HepG2 (cell line): Measurements from ENCODE around the gene LSM5. TPM values are rescaled to one million over a fixed set of nuclear protein-coding genes. Genes with fewer than 3 reads are reported as not detected.
A peak's percentile ranks its signal among the peaks of the same experiment; 100 is the strongest.

Experiments used
- CREM ChIP-seq, 2 experiments: sonication (generic) in 1 of 2; formaldehyde crosslinking in 1 of 2; IDR thresholded peaks; 2 replicates each; pipeline versions ENCODE4 v1.4.0 to v1.6.1; 2016 to 2020; ENCODE audit warnings: antibody characterized with exemption in 1 of 2, mild to moderate bottlenecking in 1 of 2, missing genetic modification reagents in 1 of 2
- FOXO1 ChIP-seq: sonication (generic); formaldehyde crosslinking; IDR thresholded peaks from 2 replicates; pipeline ENCODE4 v1.4.0; 2020; ENCODE audit warnings: missing genetic modification reagents
- GATA4 ChIP-seq: sonication (generic); IDR thresholded peaks from 2 replicates; pipeline ENCODE4 v1.6.1; 2016; ENCODE audit warnings: antibody characterized with exemption, low read depth, borderline replicate concordance
- HMG20B ChIP-seq: conservative IDR thresholded peaks from 2 replicates; pipeline ENCODE4 v1.6.1; 2016; ENCODE audit warnings: missing genetic modification reagents, missing compliant biosample characterization
- HNF4G ChIP-seq, 2 experiments: sonication (generic) in 1 of 2; formaldehyde crosslinking in 1 of 2; IDR thresholded peaks; 2 replicates each; pipeline versions ENCODE4 v1.4.0 to v1.6.1; 2011 to 2020; ENCODE audit warnings: borderline replicate concordance in 2 of 2, low read depth in 2 of 2, mild to moderate bottlenecking in 2 of 2, low read length in 1 of 2, missing genetic modification reagents in 1 of 2, moderate library complexity in 1 of 2
- HNRNPL ChIP-seq: fragments of 200-400 bp; formaldehyde crosslinking; IDR thresholded peaks from 2 replicates; pipeline ENCODE4 v1.6.1; 2017; ENCODE audit warnings: mild to moderate bottlenecking, low read depth, low read length
- MED1 ChIP-seq: sonication (generic); formaldehyde crosslinking; IDR thresholded peaks from 2 replicates; pipeline ENCODE4 v1.4.0; 2020; ENCODE audit warnings: missing genetic modification reagents
- NFRKB ChIP-seq: fragments of 450-650 bp; IDR thresholded peaks from 2 replicates; pipeline ENCODE4 v1.6.1; 2017
- STAG1 ChIP-seq: sonication (generic); formaldehyde crosslinking; IDR thresholded peaks from 2 replicates; pipeline ENCODE4 v1.4.0; 2020; ENCODE audit warnings: missing genetic modification reagents
- ZNF660 ChIP-seq: sonication (generic); formaldehyde crosslinking; IDR thresholded peaks from 2 replicates; pipeline ENCODE4 v1.5.1; 2020; ENCODE audit warnings: mild to moderate bottlenecking, low read depth, missing genetic modification reagents, borderline replicate concordance
- polyA plus RNA-seq, 8 experiments: library from polyadenylated mRNA; depleted of rRNA in 3 of 8; stranded (reverse) in 7 of 8; unstranded in 1 of 8; fragments of >200 nt; fragmentation: Illumina TruSeq in 4 of 8; extraction: Trizol in 4 of 8; gene quantifications; 2 replicates each; pipeline versions ENCODE4 v1.2.1 to v1.2.3, GENCODE V29; 2011 to 2016; ENCODE audit warnings: low read depth in 4 of 8, missing spikeins in 1 of 8, mixed read lengths in 1 of 8; ENCODE audit not compliant: insufficient read depth in 1 of 8
- total RNA-seq, 5 experiments: library from RNA; depleted of rRNA; stranded (reverse); fragments of >200 nt; fragmentation: Illumina TruSeq; extraction: Trizol; gene quantifications; 2 replicates each; pipeline ENCODE4 v1.2.3, GENCODE V29; 2016; ENCODE audit warnings: low read depth in 1 of 5
- TF ChIP-seq, protein P1 (sequence below): sonication (generic); formaldehyde crosslinking; IDR thresholded peaks from 2 replicates; pipeline ENCODE4 v1.5.0; 2020; ENCODE audit warnings: mild to moderate bottlenecking, missing genetic modification reagents
- TF ChIP-seq, protein P2 (sequence below): sonication (generic); formaldehyde crosslinking; IDR thresholded peaks from 2 replicates; pipeline ENCODE4 v1.4.0; 2020; ENCODE audit warnings: missing genetic modification reagents, borderline replicate concordance
- TF ChIP-seq, protein P3 (sequence below): sonication (generic); formaldehyde crosslinking; IDR thresholded peaks from 2 replicates; pipeline ENCODE4 v1.9.0; 2022; ENCODE audit warnings: low read depth, missing genetic modification reagents
- TF ChIP-seq, protein P4 (sequence below): sonication (generic); formaldehyde crosslinking; IDR thresholded peaks from 2 replicates; pipeline ENCODE4 v1.8.0; 2022; ENCODE audit warnings: mild to moderate bottlenecking, missing genetic modification reagents, moderate library complexity
- TF ChIP-seq, protein P5 (sequence below): sonication (generic); formaldehyde crosslinking; conservative IDR thresholded peaks from 2 replicates; pipeline ENCODE4 v1.8.0; 2022; ENCODE audit warnings: mild to moderate bottlenecking, moderate library complexity, missing genetic modification reagents
- TF ChIP-seq, protein P6 (sequence below): sonication (generic); formaldehyde crosslinking; conservative IDR thresholded peaks from 2 replicates; pipeline ENCODE4 v1.8.0; 2022; ENCODE audit warnings: missing genetic modification reagents

Gene LSM5
- total and polyA plus RNA-seq, 2 of the 13 experiments (the other 11 are each of a cell fraction or from before 2014, with no cell fraction given) = 30.3 to 183 TPM

DNA sequence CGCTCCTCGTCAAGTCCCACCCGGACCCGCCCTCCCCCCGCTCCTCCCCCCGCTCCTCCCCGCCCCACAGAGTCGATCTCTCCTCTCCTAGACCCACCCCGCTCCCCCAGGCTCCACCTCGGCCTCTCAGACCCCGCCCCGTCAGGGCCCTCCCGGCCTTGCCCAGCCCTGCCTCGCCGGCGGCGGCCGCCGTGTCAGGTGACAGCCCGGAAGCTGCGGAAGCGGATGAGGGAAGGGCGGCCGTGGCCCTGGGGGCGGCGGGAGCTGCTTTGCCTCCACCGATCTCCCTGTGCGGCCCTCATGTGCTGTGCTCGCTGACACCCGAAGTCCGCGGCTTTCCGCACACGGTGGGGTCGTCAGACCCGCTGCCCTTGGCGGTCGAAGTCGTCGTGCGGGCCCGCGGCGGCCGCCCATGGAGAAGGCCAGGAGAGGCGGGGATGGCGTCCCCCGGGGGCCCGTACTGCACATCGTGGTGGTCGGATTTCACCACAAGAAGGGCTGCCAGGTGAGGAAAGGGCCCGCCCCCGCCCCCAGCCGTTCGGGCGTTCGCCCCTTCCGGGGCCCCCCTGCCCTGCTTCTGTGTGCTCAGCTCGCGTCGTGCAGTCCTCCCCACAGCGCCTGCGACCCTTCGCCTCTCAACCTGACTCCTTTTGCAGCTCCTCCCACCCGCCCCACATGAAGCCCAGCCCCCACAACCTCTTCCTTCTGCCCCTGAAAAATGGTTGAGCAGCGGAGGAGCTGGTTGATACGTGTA lies 5.3 kb upstream of the LSM5 start, which contains the start of gene AVL9 (continued):
- TF ChIP-seq HMG20B (CRISPR knock-in tag) (no peak), ZNF660 (CRISPR knock-in tag) (no peak), NFRKB (no peak), HNF4G (IDR thresholded peaks at IDR 0.05; ENCODE audit: borderline replicate concordance, low read depth, low read length) (no peak), HNF4G (CRISPR knock-in tag; IDR thresholded peaks at IDR 0.05; ENCODE audit: borderline replicate concordance, low read depth) (peak; percentile 55), FOXO1 (peak; percentile 50), HNRNPL (no peak), STAG1 (no peak), CREM (IDR thresholded peaks at IDR 0.05) (no peak; the same call in 1 of the 2 replicates), CREM (CRISPR knock-in tag; IDR thresholded peaks at IDR 0.05) (no peak), GATA4 (no peak), MED1 (CRISPR knock-in tag) (peak; percentile 74; the same call in 1 of the 2 replicates)
- TF ChIP-seq, protein P1, sequence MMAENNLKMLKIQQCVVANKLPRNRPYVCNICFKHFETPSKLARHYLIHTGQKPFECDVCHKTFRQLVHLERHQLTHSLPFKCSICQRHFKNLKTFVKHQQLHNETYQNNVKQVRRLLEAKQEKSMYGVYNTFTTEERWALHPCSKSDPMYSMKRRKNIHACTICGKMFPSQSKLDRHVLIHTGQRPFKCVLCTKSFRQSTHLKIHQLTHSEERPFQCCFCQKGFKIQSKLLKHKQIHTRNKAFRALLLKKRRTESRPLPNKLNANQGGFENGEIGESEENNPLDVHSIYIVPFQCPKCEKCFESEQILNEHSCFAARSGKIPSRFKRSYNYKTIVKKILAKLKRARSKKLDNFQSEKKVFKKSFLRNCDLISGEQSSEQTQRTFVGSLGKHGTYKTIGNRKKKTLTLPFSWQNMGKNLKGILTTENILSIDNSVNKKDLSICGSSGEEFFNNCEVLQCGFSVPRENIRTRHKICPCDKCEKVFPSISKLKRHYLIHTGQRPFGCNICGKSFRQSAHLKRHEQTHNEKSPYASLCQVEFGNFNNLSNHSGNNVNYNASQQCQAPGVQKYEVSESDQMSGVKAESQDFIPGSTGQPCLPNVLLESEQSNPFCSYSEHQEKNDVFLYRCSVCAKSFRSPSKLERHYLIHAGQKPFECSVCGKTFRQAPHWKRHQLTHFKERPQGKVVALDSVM (CRISPR knock-in tag) = 0 out of 2 replicates have a peak, but pooled peaks have one; percentile 29
- TF ChIP-seq, protein P2, sequence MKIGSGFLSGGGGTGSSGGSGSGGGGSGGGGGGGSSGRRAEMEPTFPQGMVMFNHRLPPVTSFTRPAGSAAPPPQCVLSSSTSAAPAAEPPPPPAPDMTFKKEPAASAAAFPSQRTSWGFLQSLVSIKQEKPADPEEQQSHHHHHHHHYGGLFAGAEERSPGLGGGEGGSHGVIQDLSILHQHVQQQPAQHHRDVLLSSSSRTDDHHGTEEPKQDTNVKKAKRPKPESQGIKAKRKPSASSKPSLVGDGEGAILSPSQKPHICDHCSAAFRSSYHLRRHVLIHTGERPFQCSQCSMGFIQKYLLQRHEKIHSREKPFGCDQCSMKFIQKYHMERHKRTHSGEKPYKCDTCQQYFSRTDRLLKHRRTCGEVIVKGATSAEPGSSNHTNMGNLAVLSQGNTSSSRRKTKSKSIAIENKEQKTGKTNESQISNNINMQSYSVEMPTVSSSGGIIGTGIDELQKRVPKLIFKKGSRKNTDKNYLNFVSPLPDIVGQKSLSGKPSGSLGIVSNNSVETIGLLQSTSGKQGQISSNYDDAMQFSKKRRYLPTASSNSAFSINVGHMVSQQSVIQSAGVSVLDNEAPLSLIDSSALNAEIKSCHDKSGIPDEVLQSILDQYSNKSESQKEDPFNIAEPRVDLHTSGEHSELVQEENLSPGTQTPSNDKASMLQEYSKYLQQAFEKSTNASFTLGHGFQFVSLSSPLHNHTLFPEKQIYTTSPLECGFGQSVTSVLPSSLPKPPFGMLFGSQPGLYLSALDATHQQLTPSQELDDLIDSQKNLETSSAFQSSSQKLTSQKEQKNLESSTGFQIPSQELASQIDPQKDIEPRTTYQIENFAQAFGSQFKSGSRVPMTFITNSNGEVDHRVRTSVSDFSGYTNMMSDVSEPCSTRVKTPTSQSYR = peak; percentile 25; the same call in 1 of the 2 replicates
- TF ChIP-seq, protein P3, sequence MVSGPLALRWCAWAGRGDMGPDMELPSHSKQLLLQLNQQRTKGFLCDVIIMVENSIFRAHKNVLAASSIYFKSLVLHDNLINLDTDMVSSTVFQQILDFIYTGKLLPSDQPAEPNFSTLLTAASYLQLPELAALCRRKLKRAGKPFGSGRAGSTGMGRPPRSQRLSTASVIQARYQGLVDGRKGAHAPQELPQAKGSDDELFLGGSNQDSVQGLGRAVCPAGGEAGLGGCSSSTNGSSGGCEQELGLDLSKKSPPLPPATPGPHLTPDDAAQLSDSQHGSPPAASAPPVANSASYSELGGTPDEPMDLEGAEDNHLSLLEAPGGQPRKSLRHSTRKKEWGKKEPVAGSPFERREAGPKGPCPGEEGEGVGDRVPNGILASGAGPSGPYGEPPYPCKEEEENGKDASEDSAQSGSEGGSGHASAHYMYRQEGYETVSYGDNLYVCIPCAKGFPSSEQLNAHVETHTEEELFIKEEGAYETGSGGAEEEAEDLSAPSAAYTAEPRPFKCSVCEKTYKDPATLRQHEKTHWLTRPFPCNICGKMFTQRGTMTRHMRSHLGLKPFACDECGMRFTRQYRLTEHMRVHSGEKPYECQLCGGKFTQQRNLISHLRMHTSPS (CRISPR knock-in tag) = no peak
- TF ChIP-seq, protein P4, sequence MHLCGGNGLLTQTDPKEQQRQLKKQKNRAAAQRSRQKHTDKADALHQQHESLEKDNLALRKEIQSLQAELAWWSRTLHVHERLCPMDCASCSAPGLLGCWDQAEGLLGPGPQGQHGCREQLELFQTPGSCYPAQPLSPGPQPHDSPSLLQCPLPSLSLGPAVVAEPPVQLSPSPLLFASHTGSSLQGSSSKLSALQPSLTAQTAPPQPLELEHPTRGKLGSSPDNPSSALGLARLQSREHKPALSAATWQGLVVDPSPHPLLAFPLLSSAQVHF (CRISPR knock-in tag) = no peak
- TF ChIP-seq, protein P5, sequence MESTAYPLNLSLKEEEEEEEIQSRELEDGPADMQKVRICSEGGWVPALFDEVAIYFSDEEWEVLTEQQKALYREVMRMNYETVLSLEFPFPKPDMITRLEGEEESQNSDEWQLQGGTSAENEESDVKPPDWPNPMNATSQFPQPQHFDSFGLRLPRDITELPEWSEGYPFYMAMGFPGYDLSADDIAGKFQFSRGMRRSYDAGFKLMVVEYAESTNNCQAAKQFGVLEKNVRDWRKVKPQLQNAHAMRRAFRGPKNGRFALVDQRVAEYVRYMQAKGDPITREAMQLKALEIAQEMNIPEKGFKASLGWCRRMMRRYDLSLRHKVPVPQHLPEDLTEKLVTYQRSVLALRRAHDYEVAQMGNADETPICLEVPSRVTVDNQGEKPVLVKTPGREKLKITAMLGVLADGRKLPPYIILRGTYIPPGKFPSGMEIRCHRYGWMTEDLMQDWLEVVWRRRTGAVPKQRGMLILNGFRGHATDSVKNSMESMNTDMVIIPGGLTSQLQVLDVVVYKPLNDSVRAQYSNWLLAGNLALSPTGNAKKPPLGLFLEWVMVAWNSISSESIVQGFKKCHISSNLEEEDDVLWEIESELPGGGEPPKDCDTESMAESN (CRISPR knock-in tag) = peak; percentile 68
- TF ChIP-seq, protein P6, sequence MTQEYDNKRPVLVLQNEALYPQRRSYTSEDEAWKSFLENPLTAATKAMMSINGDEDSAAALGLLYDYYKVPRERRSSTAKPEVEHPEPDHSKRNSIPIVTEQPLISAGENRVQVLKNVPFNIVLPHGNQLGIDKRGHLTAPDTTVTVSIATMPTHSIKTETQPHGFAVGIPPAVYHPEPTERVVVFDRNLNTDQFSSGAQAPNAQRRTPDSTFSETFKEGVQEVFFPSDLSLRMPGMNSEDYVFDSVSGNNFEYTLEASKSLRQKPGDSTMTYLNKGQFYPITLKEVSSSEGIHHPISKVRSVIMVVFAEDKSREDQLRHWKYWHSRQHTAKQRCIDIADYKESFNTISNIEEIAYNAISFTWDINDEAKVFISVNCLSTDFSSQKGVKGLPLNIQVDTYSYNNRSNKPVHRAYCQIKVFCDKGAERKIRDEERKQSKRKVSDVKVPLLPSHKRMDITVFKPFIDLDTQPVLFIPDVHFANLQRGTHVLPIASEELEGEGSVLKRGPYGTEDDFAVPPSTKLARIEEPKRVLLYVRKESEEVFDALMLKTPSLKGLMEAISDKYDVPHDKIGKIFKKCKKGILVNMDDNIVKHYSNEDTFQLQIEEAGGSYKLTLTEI (CRISPR knock-in tag) = no peak
